ENCODE data around the gene TRIM40. TPM values are rescaled to one million over a fixed set of nuclear protein-coding genes. Genes with fewer than 3 reads are reported as not detected.
A peak's percentile ranks its signal among the peaks of the same experiment; 100 is the strongest.

The TRIM40 gene
- total and polyA plus RNA-seq, 2 of the 13 experiments (the other 11 are each of a cell fraction or from before 2014, with no cell fraction given) = 0.58 TPM; not detected in 1

DNA sequence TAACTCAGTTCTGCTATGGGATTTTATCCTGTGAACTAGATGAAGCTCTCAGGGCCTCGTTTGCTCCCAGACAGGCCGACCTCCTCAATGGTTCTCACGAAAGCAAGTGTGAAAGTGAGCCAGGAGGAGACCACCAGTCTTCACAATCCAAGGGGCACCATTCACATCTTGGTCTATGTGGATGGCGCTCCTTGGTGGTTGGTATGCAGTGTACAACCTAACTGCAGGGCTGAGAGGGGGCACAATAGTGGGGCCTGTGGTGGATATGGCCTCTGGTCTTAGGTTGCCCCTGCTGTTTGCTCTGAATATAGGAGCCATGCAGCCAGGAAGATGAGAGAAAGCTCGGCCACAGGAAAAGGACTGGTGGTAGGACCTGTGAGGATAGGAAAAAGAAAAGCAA lies 52.6 kb downstream of the TRIM40 start:
- TF ChIP-seq ZFY (CRISPR knock-in tag; IDR thresholded peaks at IDR 0.05) (no peak), MYC (CRISPR knock-in tag; IDR thresholded peaks at IDR 0.05; ENCODE audit: borderline replicate concordance) (0 out of 2 replicates have a peak, but pooled peaks have one; percentile 21), TEAD3 (CRISPR knock-in tag; optimal IDR thresholded peaks at IDR 0.05; ENCODE audit: borderline replicate concordance) (peak; percentile 89), STAG1 (CRISPR knock-in tag; IDR thresholded peaks at IDR 0.05) (0 out of 2 replicates have a peak, but pooled peaks have one; percentile 10), HNRNPUL1 (IDR thresholded peaks at IDR 0.05; ENCODE audit: low read depth, low read length) (no peak), ZBTB1 (CRISPR knock-in tag; IDR thresholded peaks at IDR 0.05; ENCODE audit: borderline replicate concordance) (no peak)
- TF ChIP-seq, protein P1, sequence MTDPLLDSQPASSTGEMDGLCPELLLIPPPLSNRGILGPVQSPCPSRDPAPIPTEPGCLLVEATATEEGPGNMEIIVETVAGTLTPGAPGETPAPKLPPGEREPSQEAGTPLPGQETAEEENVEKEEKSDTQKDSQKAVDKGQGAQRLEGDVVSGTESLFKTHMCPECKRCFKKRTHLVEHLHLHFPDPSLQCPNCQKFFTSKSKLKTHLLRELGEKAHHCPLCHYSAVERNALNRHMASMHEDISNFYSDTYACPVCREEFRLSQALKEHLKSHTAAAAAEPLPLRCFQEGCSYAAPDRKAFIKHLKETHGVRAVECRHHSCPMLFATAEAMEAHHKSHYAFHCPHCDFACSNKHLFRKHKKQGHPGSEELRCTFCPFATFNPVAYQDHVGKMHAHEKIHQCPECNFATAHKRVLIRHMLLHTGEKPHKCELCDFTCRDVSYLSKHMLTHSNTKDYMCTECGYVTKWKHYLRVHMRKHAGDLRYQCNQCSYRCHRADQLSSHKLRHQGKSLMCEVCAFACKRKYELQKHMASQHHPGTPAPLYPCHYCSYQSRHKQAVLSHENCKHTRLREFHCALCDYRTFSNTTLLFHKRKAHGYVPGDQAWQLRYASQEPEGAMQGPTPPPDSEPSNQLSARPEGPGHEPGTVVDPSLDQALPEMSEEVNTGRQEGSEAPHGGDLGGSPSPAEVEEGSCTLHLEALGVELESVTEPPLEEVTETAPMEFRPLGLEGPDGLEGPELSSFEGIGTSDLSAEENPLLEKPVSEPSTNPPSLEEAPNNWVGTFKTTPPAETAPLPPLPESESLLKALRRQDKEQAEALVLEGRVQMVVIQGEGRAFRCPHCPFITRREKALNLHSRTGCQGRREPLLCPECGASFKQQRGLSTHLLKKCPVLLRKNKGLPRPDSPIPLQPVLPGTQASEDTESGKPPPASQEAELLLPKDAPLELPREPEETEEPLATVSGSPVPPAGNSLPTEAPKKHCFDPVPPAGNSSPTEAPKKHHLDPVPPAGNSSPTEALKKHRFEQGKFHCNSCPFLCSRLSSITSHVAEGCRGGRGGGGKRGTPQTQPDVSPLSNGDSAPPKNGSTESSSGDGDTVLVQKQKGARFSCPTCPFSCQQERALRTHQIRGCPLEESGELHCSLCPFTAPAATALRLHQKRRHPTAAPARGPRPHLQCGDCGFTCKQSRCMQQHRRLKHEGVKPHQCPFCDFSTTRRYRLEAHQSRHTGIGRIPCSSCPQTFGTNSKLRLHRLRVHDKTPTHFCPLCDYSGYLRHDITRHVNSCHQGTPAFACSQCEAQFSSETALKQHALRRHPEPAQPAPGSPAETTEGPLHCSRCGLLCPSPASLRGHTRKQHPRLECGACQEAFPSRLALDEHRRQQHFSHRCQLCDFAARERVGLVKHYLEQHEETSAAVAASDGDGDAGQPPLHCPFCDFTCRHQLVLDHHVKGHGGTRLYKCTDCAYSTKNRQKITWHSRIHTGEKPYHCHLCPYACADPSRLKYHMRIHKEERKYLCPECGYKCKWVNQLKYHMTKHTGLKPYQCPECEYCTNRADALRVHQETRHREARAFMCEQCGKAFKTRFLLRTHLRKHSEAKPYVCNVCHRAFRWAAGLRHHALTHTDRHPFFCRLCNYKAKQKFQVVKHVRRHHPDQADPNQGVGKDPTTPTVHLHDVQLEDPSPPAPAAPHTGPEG (CRISPR knock-in tag; IDR thresholded peaks at IDR 0.05) = no peak
- TF ChIP-seq, protein P2, sequence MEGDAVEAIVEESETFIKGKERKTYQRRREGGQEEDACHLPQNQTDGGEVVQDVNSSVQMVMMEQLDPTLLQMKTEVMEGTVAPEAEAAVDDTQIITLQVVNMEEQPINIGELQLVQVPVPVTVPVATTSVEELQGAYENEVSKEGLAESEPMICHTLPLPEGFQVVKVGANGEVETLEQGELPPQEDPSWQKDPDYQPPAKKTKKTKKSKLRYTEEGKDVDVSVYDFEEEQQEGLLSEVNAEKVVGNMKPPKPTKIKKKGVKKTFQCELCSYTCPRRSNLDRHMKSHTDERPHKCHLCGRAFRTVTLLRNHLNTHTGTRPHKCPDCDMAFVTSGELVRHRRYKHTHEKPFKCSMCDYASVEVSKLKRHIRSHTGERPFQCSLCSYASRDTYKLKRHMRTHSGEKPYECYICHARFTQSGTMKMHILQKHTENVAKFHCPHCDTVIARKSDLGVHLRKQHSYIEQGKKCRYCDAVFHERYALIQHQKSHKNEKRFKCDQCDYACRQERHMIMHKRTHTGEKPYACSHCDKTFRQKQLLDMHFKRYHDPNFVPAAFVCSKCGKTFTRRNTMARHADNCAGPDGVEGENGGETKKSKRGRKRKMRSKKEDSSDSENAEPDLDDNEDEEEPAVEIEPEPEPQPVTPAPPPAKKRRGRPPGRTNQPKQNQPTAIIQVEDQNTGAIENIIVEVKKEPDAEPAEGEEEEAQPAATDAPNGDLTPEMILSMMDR (CRISPR knock-in tag; IDR thresholded peaks at IDR 0.05) = peak; percentile 28; the same call in 1 of the 2 replicates
- 92% methylated on average over 5 of the region's 5 CpGs for WGBS (ENCODE audit: low lambda C conversion rate)
- FAIRE-seq (no peak), ATAC-seq (peak; percentile 37), DNase-seq (ENCODE audit: low spot score) (no peak)
- Histone ChIP-seq H4K20me1 (ENCODE audit: insufficient read depth, low read length) (no peaks in the 10 kb centered on the region), H3K36me3 (replicated peaks in 1 of 2; ENCODE audit: control insufficient read depth in 1 of 2, insufficient read depth in 2 of 2, low read length in 2 of 2) (peaks cover 31 to 71% of the 10 kb centered on the region in 2 experiments), H3K27ac (ENCODE audit: extremely low read length, insufficient read depth, low read length) (no peak overlapping the region), H3K27me3 (ENCODE audit: control insufficient read depth in 1 of 2, insufficient read depth in 2 of 2, low read length in 2 of 2) (no peaks in the 10 kb centered on the region), H3K79me2 (ENCODE audit: insufficient read depth, low read length) (no peaks in the 10 kb centered on the region), H3K4me3 (replicated peaks in 1 of 3; ENCODE audit: insufficient read depth in 1 of 3, low read depth in 2 of 3, low read length in 3 of 3) (no peak overlapping the region), H3K4me2 (ENCODE audit: low read depth, low read length) (no peak overlapping the region), H3K4me1 (ENCODE audit: insufficient read depth, low read length) (peaks cover 5% of the 10 kb centered on the region; the same call in 1 of the 2 replicates), H2AFZ (ENCODE audit: low read length) (no peak overlapping the region), H3K9ac (ENCODE audit: insufficient read depth, low read depth, low read length) (no peak overlapping the region), H3K9me3 (ENCODE audit: low read length) (no peaks in the 10 kb centered on the region)
- in situ Hi-C loops (cut with HindIII; ENCODE audit: extremely low pct_ligation_motif_present, low pct_unique_long_range_greater_than_20kb) = no loop called here
- POLR2A ChIA-PET = no interaction called here
- no TSS peak for BruUV-seq (replicated peaks)
- CTCF ChIA-PET (ENCODE audit: low intra/inter-chr PET ratio, low total read pairs) = no interaction called here
- intact Hi-C loops (cut with micrococcal nuclease; ENCODE audit: unreplicated experiment) = no loop called here

Data from HepG2 (cell line).